CD4-positive, alpha-beta T cell treated with Interleukin-6 at 100 ng/mL for 8 hours (primary cell): ENCODE data around the gene PTGFRN.

Experiments
- DNase-seq: peaks from one replicate; pipeline ENCODE4 v3.0.0-alpha.2; 2020; ENCODE audit warnings: mixed read lengths, low spot score

Gene PTGFRN

GRCh38 chr1:117034791-117035290, 125.1 kb downstream of the PTGFRN start:
- DNase-seq: no peak

GRCh38 chr1:117036018-117036461, 126.3 kb downstream of the PTGFRN start:
- no peak for DNase-seq

DNA sequence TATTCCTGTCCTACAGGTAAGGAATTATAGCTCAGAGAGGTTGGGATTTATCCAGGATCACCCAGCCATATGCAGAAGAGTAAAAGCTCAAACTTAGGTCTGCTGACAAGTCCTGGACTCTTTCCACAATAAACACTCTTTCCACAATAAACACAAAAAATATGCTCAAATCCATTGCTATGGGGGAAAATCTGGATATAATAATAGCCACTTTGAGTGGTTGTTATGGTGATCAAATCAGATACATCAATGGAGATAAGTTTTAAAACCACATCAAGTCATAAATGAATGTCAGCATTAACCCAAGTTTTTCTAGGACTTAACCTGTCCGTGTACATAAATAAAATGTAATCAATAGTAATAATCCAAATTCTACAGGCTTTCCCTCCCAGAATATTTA, 128.1 kb downstream of the PTGFRN start:
- no peak for DNase-seq

DNA sequence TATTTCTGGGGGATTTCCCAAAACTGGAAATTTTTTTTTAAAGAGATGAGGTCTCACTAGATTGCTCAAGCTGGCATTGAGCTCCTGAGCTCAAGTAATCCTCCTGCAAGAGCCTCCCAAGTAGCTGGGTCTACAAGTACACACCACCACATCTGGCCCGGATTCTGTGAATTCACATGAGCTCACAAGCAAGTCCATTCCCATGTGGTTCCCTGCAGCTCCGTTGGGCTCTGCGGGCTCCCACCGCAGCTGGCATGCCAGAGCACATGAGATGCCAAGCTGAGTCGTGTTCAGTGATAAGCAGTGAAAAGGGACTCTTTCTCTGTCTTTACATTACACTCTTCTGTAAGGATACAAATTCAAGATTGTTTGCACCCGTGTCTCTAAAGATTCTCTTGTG, 128.5 kb downstream of the PTGFRN start:
- no peak for DNase-seq
